ENCODE data around the gene CPZ.

CPZ gene

DNA sequence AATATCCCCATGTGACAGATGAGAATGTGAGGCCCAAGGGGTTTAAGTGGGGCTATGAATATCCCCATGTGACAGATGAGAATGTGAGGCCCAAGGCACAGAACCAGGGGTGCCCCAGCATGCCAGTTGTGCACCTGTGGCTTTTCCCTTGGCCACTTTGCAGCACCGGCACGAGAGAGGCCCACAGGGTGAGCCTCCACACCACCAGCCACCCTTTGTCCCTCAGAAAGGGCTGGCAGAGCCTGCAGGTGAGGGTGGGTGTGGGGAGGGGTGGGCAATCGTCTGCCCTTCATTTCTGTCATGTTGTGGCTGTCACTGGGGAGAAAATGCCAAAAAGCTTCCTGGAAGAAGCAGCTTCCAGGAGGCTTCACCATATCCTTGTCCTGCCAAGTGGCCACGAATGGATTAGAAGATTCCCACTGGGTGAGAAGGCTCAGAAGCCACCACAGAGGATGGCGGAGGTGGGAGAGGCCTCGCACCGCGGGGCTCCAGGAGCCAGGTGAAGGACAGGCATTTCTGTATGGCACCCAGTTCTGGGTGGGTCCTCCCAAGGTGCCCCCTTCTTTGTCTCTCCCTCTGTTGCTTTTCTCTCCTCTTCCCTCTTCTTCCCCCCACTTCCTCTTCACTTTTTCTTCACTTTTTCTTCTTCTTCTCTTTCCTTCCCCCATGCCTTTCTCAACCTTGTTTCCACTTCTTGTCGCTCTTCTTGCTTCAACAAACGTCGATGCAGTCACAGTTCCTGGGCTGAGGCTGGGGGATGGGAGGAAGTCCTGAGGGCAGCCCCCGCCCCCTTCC is 12.8 kb upstream of the CPZ start:
- no peak for DNase-seq (ENCODE audit: low read depth, low spot score)

DNA sequence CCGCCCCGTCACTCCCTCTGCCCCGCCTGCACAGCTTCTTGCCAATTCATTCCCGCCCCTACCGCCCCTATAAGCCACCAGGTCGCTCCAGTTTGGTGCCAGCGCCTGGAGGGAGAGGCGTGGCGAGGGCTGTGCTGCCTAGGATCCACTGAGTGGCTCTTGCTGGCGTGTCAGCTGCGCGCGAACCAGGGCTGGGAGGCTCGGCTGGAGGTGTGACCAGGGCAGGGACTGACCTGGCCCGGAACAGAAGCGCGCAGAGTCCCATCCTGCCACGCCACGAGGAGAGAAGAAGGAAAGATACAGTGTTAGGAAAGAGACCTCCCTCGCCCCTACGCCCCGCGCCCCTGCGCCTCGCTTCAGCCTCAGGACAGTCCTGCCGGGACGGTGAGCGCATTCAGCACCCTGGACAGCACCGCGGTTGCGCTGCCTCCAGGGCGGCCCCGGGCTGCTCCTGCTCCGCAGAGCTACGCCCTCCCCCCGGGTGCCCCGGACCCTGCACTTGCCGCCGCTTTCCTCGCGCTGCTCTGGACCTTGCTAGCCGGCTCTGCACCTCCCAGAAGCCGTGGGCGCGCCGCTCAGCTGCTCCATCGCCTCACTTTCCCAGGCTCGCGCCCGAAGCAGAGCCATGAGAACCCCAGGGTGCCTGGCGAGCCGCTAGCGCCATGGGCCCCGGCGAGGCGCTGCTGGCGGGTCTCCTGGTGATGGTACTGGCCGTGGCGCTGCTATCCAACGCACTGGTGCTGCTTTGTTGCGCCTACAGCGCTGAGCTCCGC is 12.1 kb upstream of the CPZ start, which contains the start of gene GPR78:
TSS of gene GPR78 (plus strand) at position 72 of the 773 bp plus-strand sequence. CDS start at position 663, 591 bp downstream.
- DNase-seq (ENCODE audit: low read depth, low spot score) = no peak

DNA sequence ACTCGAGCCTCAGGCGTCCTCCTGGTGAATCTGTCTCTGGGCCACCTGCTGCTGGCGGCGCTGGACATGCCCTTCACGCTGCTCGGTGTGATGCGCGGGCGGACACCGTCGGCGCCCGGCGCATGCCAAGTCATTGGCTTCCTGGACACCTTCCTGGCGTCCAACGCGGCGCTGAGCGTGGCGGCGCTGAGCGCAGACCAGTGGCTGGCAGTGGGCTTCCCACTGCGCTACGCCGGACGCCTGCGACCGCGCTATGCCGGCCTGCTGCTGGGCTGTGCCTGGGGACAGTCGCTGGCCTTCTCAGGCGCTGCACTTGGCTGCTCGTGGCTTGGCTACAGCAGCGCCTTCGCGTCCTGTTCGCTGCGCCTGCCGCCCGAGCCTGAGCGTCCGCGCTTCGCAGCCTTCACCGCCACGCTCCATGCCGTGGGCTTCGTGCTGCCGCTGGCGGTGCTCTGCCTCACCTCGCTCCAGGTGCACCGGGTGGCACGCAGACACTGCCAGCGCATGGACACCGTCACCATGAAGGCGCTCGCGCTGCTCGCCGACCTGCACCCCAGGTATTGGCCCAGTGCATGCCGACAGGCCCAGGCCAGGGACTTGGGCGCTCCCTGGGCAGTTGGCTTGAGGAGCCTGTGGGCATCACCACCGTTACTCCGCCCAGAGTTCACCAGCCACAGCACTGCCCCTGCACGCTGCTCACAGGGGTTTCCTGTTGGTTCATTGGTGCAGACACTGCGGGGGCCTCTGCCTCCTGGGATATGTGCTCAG is 11.3 kb upstream of the CPZ start:
- no peak for DNase-seq (ENCODE audit: low read depth, low spot score)

DNA sequence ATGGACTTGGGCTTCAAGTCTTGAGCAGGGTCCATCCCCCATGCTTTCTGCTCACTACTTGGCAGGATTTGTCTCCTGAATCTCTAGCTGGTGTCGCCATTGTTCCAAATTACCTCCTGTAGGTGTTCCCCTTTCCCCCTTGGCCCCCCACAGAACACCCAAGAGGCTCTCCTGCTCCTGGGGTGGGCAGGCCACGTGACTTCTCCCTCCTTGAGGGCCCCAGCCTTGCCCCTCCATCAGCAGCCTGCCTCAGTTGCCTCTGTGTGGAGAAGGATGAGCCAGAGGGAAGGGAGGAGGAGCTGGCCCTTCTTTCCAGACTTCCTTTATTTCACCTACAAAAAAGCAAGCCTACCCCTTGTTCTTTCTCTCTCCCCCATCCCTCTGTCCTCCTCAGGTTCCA is 10.5 kb upstream of the CPZ start:
- no peak for DNase-seq (ENCODE audit: low read depth, low spot score)

DNA sequence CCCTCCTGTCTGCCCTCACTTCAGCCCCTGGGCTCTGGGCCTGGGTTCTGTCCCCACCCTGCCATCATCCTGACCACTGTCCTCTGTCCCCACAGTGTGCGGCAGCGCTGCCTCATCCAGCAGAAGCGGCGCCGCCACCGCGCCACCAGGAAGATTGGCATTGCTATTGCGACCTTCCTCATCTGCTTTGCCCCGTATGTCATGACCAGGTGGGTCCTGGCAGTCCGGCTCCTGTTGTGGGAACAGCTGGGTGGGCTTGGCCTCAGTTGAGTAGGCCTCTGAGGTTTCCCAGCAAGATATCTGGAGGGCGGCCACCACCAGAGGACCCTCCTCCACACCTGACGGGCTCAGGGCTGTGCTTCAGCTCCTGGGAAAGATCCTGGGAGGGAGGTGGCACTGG is 10.1 kb upstream of the CPZ start:
- no peak for DNase-seq (ENCODE audit: low read depth, low spot score)

DNA sequence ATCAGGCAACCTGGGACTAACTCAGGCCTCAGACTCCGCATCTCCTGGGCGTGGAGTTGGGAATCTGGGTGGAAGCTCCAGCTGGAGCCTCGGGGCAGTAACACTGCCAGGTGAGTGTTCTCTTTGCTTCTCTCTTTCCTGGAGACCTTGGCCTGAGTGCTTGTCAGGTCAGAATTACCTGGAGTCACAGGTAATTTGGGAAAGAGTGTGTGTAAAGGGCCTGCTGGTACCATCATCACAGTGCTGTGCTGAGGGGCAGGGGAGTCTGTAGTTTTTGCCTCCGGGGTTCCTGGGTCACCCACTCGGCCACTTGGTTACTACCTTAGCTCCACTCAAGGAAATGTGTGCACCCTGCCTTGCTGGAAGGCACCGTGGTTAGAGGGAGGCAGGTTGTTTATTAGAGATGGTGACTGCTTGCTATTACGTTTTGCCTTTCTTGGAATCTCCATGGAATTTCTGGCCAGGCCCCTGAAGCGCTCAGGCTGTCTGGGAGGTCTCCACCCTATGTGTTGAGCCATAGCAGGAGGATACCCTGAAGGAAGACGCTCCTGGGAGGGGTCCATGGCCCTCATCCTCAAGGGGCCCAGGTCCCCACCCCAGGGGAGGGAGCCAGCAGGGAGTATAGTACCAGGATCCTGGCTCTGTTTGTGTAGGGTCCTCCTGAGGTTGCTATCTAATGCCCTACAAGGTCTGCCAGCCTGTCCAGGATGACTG is 9.5 kb upstream of the CPZ start:
- DNase-seq (ENCODE audit: low read depth, low spot score) = no peak

DNA sequence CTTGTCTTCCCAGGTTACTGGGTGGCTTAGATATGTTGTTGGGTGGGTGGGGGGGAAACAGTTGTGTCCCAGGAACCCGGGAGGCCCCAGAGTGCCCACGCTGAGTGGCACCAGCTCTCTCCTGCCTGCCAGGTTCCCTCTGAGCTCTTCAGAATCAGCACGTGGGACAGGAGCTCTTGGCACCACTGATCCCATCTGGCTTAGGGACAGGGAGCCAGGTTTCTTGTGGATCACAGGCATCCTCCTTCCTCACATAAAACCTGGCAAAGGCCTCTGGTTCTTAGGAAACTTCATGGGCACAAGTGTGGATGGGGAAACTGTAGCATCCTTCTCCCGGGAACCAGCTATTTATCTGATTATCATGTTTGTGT is 8.9 kb upstream of the CPZ start:
- DNase-seq (ENCODE audit: low read depth, low spot score) = no peak

DNA sequence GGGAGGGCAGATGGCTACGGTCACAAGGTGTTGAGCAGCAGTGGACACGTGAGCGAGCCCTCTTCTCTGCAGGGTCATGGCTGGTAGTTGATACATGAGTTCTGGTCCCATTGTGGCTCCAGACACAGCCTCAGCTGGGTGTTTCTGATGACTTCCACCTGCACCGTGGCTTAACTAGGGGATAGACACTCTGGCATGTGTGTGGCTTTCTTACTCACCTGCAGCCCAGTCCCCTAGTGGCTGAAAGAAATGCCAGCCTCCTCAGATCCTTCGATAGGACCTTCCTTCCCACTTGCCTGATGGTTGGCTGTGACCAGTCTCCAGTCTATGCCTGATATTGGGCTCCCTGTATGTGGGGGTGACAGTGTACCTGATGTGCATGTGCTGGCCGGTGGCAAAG is 7.4 kb upstream of the CPZ start:
- DNase-seq (ENCODE audit: low read depth, low spot score) = no peak

DNA sequence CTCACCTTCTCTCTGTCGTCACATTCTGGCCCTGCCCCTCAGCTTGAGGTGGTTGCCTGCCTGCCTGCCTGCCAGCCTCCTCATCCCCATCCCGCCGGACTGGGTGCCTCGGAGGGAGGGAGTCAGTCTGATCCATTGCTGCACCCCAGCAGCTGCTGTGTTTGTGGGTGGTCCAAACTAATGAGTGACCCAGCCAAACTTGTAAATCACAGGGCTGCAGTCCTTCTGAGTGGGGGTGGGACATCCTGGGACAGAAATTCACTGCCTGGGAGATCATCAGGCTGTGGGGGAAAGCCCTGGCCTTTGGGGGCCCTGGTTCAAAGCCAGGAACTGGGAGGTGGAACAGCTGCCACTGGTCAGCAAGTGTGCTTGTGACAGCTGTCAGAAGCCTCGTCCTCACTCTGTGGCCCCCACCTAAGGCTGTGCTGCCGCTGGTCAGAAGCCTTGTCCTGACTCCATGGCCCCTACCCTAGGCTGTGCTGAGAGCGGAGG is 6.8 kb upstream of the CPZ start:
- DNase-seq (ENCODE audit: low read depth, low spot score) = no peak

DNA sequence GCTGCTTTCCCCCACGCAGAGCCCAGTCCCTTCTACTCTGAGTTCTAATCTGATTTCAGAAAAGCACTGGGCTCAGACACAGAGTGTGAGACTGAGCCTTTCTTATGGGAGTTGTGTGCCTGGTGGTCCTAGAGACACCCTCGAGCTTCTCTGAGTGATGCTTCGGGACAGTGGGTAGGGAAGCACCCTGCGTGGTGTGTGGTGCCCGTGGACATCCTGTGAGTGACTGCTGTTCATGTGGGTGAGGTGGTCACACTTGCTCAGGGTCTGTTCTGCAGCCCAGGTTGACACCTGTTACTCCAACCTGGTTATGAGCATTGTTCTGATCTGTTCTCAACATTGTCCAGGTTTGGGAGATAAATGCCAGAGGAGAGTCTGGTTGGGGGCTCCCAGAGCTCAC is 6.3 kb upstream of the CPZ start:
- DNase-seq (ENCODE audit: low read depth, low spot score) = no peak

DNA sequence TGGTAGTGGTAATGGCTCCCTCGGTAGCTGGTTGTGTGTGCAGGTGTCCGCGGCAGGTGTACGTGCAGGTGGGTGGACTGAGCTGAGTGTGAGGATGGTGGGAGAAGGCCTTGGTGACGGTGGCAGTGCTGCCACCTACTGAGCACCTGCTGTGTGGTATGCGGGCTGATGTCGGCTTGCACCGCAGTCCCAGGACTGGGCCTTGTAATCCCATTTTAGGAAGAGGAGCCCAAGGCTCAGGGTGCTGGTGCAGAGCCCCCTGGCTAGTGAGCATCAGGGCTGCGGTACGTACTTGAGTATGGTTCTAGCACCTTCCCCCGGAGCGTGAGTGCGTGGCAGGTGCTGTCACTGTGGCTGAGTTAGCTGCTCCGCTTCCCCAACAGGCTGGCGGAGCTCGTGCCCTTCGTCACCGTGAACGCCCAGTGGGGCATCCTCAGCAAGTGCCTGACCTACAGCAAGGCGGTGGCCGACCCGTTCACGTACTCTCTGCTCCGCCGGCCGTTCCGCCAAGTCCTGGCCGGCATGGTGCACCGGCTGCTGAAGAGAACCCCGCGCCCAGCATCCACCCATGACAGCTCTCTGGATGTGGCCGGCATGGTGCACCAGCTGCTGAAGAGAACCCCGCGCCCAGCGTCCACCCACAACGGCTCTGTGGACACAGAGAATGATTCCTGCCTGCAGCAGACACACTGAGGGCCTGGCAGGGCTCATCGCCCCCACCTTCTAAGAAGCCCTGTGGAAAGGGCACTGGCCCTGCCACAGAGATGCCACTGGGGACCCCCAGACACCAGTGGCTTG is 5.7 kb upstream of the CPZ start:
- no peak for DNase-seq (ENCODE audit: low read depth, low spot score)

DNA sequence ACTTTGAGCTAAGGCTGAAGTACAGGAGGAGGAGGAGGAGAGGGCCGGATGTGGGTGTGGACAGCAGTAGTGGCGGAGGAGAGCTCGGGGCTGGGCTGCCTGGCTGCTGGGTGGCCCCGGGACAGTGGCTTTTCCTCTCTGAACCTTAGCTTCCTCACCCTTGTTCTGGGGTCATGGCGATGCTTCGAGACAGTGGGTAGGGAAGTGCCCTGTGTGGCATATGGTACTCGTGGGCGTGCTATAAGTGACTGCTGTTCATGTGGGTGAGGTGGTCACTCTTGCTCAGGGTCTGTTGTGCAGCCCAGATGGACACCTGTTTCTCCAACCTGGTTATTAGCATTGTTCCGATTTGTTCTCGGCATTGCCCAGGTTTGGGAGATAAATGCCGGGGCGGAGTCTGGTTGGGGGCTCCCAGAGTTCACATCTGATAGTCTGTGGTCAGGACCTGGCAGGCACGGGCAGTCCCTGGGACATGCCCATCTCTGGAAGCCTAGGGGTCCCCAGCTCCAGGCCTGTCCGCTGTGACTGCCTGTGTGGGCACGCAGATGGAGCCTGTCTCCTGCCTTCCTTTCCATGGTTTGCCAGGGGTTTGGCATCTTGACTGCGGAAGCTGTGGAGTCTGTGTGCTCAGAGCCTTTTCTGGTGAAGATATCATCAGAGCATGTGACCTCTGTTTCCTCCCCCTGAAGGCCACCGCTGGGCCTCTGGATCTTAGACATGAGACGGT is 4.9 kb upstream of the CPZ start:
- DNase-seq (ENCODE audit: low read depth, low spot score) = no peak

DNA sequence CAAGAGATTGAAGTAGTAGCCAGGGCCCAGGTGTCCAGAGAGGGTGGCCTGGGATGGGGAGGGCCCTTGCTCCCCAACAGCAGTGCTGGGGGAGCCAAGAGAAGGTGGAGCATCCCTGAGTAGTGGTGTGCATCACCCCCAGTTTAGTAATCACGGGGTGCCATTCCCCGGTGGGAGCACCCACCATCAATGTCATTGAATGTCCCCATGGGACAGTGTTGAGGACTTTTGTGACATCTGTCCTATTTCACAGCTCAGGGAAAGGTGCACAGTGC is 4.4 kb upstream of the CPZ start:
- DNase-seq (ENCODE audit: low read depth, low spot score) = no peak

DNA sequence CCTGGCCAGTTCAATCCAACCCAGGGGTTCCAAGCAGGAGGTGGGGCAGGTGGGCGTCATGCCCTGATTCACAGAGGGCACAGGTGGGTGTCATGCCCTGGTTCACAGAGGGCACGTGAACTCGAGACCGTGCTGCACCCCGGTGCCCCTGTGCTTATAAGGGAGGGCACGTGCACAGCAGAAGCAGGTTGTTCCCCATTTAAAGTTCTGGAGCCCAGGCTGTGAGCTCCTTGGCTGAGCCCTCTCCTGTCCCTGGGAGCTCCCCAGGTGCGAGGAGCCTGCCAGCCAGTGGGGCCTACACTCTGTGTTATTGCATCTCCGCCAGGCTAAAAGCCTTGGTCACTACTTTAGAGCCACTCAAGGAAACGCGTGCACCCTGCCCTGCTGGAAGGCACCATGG is 3.2 kb upstream of the CPZ start:
- DNase-seq (ENCODE audit: low read depth, low spot score) = no peak

DNA sequence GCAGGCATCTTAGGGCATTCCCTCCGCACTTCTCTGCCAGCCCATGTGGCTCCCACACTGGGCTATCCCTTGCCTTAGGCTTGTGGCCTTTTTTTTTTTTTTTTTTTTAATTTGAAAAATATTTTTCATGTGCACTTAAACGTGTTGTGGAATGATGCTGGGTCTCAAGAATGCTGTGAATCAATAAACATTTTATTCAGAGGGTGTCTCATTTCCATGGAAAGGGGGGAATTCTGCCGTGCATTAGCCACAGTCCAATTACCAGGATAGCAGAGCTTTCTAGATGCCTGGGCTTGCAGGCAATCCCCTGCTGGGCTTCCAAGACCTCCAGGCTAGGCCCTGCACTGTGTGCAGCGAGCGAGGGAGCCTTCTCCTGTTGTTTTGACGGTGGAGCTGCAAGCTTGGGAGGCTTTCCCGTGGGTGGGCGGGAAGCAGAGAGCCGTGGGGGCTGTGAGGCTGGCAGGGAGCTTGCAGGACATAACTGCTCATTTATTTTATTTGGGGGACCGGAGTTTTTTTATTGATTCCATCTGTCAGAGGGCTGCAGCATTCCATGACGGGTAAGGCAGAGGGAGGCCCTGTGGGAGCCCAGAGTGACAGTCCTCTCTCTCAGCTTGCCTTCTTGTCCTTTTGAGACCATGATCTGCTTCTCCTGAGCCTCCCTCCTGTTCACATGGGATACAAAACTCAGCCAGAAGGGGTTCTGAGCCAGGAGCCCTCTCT is 2.6 kb upstream of the CPZ start:
- no peak for DNase-seq (ENCODE audit: low read depth, low spot score)

DNA sequence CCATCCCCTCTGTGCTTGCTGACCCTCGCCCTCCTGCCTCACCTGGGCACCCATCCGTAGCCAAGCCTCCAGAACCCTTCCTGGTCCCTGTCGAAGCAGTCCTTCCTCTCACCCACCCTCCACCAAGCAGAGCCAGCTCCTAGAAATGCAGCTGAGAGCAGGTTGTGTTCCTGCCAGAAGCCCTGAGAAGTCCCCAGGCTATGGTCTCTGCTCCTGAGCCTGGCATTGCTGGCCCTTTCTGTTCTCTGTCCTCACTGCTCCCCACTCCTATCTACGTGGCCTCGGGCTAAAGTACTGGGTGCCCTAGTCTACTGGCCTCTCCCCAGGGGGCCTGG is 2.1 kb upstream of the CPZ start:
- no peak for DNase-seq (ENCODE audit: low read depth, low spot score)

DNA sequence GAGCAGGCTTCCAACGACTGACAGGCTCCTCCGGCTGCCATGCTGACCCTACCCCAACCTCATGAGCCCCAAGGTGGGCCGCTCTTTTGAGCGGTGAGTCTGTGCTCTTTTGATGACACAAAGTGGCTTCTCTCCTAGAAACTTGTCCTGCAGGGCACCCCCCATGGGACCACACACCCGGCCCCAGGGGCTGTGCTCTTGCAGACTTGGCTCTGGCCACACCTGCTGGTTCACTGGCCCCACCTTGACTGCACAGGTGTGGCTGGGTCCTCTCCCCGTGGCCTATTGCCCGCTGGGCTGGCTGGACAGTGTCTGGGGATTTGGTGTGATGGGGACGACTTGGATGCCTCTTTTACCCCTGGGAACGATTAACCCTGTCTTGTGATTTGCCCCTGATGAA is 1.5 kb upstream of the CPZ start:
- no peak for DNase-seq (ENCODE audit: low read depth, low spot score)

DNA sequence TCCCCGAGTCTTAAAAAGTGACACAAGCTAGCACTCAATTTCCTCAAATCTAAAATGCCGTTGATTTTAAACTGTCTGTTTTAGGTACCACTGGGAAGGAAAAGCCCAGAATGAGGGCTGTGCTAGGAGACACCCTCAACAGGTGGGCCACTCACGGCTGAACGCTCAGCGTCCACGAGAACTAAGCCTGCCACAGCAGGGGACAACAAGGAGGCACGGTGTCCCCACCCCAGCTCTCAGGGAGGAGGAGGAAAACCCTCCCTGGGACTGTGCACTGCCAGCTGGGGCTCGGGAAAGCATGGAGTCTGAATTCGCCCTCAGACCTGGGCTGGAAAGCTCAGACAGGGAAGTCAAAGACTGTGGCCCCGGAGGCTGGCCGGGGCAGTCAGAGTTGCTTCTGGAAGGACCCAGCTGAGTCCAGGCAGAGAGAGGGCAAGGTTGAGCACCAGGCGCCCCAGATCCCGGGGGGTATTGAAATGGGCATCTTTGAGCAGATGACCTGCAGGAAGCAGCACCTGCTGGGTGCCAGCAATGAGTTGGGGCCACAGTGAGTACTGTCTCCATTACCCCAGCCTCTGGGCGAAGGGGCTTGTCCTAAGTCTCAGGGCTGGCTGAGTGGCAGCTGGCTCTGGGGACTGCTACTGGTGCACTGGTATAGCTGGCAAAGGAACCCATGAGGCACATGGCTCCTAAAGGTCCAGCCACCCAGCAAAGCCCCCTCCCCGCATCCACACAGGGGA is 769 bp upstream of the CPZ start:
- no peak for DNase-seq (ENCODE audit: low read depth, low spot score)
